T-helper 2 cell treated with Interferon-gamma antibody and Interleukin-4, amounts not matched to agents 5 μg/mL and 100 μg/mL, for 36 hours (primary cell): Measurements from ENCODE around the gene OR2T35.
"Not testable (repeated sequence)": the region's sequence is repeated elsewhere in the genome, so short reads cannot be mapped to it uniquely, and the experiment has no call there.

Experiments
- DNase-seq: peaks from one replicate; pipeline ENCODE4 v3.0.0; 2021; ENCODE audit warnings: low spot score
- H3K27ac Mint-ChIP-seq: one replicate; pipeline ENCODE4 v1.8.0; 2021; ENCODE audit warnings: mild to moderate bottlenecking, mixed read lengths
- H3K27me3 Mint-ChIP-seq: one replicate; pipeline ENCODE4 v1.8.0; 2021; ENCODE audit warnings: low read depth, mixed read lengths
- H3K36me3 Mint-ChIP-seq: one replicate; pipeline ENCODE4 v1.8.0; 2021; ENCODE audit warnings: low read depth, mixed read lengths
- H3K4me1 Mint-ChIP-seq: one replicate; pipeline ENCODE4 v1.8.0; 2021; ENCODE audit warnings: low read depth, mixed read lengths
- H3K4me3 Mint-ChIP-seq: one replicate; pipeline ENCODE4 v1.8.0; 2022; ENCODE audit warnings: mild to moderate bottlenecking, moderate library complexity, mixed read lengths
- H3K9me3 Mint-ChIP-seq: one replicate; pipeline ENCODE4 v1.8.0; 2021; ENCODE audit warnings: mixed read lengths

Gene OR2T35

GRCh38 chr1:248645178-248645577 lies at the start of gene OR2T35:
Gene OR2T35 (minus strand): TSS chr1:248645278. CDS start chr1:248639258, 6,020 bp downstream.
- not testable (repeated sequence) for H3K9me3 Mint-ChIP-seq, H3K36me3 Mint-ChIP-seq, H3K4me1 Mint-ChIP-seq, H3K4me3 Mint-ChIP-seq, DNase-seq, H3K27me3 Mint-ChIP-seq, H3K27ac Mint-ChIP-seq

- H3K9me3 Mint-ChIP-seq = peaks cover 5% of the 10 kb centered on the region
- no peak overlapping the region for H3K4me3 Mint-ChIP-seq
- H3K27ac Mint-ChIP-seq = no peak overlapping the region
- H3K27me3 Mint-ChIP-seq = no peaks in the 10 kb centered on the region
- peaks cover 1% of the 10 kb centered on the region for H3K4me1 Mint-ChIP-seq
- H3K36me3 Mint-ChIP-seq = no peaks in the 10 kb centered on the region
- no peak for DNase-seq
These were observed 46.6 kb upstream of the OR2T35 start for GRCh38 chr1:248691567-248692155.

- Mint-ChIP-seq H3K36me3 (no peaks in the 10 kb centered on the region), H3K9me3 (peaks cover 5% of the 10 kb centered on the region), H3K4me1 (peaks cover 1% of the 10 kb centered on the region), H3K4me3 (no peak overlapping the region), H3K27ac (no peak overlapping the region), H3K27me3 (no peaks in the 10 kb centered on the region)
- no peak for DNase-seq
These were observed 43.6 kb upstream of the OR2T35 start for GRCh38 chr1:248688527-248689298.

- no peak for DNase-seq
- no peak overlapping the region for H3K27ac Mint-ChIP-seq
These were observed 41.7 kb upstream of the OR2T35 start for GRCh38 chr1:248686815-248687214.

GRCh38 chr1:248681651-248682050 lies 36.6 kb upstream of the OR2T35 start:
- peaks cover 2% of the 10 kb centered on the region for H3K27me3 Mint-ChIP-seq
- no peak overlapping the region for H3K27ac Mint-ChIP-seq
- H3K36me3 Mint-ChIP-seq = no peaks in the 10 kb centered on the region
- no peaks in the 10 kb centered on the region for H3K9me3 Mint-ChIP-seq
- no peaks in the 10 kb centered on the region for H3K4me1 Mint-ChIP-seq
- H3K4me3 Mint-ChIP-seq = no peak overlapping the region
- DNase-seq = no peak

More at GRCh38 chr1:248686815-248687214, 41.7 kb upstream of the OR2T35 start:
- Mint-ChIP-seq H3K9me3 (no peaks in the 10 kb centered on the region), H3K27me3 (no peaks in the 10 kb centered on the region), H3K4me1 (peaks cover 1% of the 10 kb centered on the region), H3K4me3 (no peak overlapping the region), H3K36me3 (no peaks in the 10 kb centered on the region)

GRCh38 chr1:248670003-248670402 lies 24.9 kb upstream of the OR2T35 start:
- Mint-ChIP-seq H3K27me3 (no peaks in the 10 kb centered on the region), H3K9me3 (peaks cover 12% of the 10 kb centered on the region), H3K36me3 (no peaks in the 10 kb centered on the region), H3K4me1 (no peaks in the 10 kb centered on the region), H3K4me3 (no peak overlapping the region), H3K27ac (no peak overlapping the region)
- no peak for DNase-seq

- not testable (repeated sequence) for H3K27me3 Mint-ChIP-seq, H3K9me3 Mint-ChIP-seq, H3K4me1 Mint-ChIP-seq, H3K36me3 Mint-ChIP-seq, H3K27ac Mint-ChIP-seq, DNase-seq, H3K4me3 Mint-ChIP-seq
These were observed 18.6 kb upstream of the OR2T35 start for GRCh38 chr1:248663453-248664328.

- H3K9me3 Mint-ChIP-seq, H3K4me3 Mint-ChIP-seq, H3K27ac Mint-ChIP-seq: not testable (repeated sequence)
These were observed 11.7 kb upstream of the OR2T35 start for GRCh38 chr1:248656797-248657196.

GRCh38 chr1:248655354-248655753 lies 10.3 kb upstream of the OR2T35 start, which contains the start of gene OR2T27:
Gene OR2T27 (minus strand): TSS chr1:248655528. CDS start chr1:248650884, 4,644 bp downstream.
- H3K4me1 Mint-ChIP-seq, H3K27me3 Mint-ChIP-seq, H3K36me3 Mint-ChIP-seq, DNase-seq, H3K9me3 Mint-ChIP-seq, H3K27ac Mint-ChIP-seq, H3K4me3 Mint-ChIP-seq: not testable (repeated sequence)

More at GRCh38 chr1:248656797-248657196, 11.7 kb upstream of the OR2T35 start:
- not testable (repeated sequence) for DNase-seq, H3K27me3 Mint-ChIP-seq, H3K36me3 Mint-ChIP-seq, H3K4me1 Mint-ChIP-seq

- not testable (repeated sequence) for H3K27me3 Mint-ChIP-seq, H3K4me1 Mint-ChIP-seq, H3K27ac Mint-ChIP-seq, H3K9me3 Mint-ChIP-seq, H3K4me3 Mint-ChIP-seq, H3K36me3 Mint-ChIP-seq, DNase-seq
These were observed 3.9 kb upstream of the OR2T35 start for GRCh38 chr1:248648770-248649536.

GRCh38 chr1:248642971-248643651 lies 2.0 kb downstream of the OR2T35 start:
- H3K4me1 Mint-ChIP-seq, H3K27me3 Mint-ChIP-seq, H3K9me3 Mint-ChIP-seq, H3K27ac Mint-ChIP-seq, DNase-seq, H3K4me3 Mint-ChIP-seq, H3K36me3 Mint-ChIP-seq: not testable (repeated sequence)

GRCh38 chr1:248641583-248641982 lies 3.5 kb downstream of the OR2T35 start:
- not testable (repeated sequence) for H3K27ac Mint-ChIP-seq, DNase-seq, H3K27me3 Mint-ChIP-seq, H3K9me3 Mint-ChIP-seq, H3K4me1 Mint-ChIP-seq, H3K4me3 Mint-ChIP-seq, H3K36me3 Mint-ChIP-seq

GRCh38 chr1:248640906-248641305 lies 4.2 kb downstream of the OR2T35 start:
- H3K27ac Mint-ChIP-seq, DNase-seq, H3K9me3 Mint-ChIP-seq, H3K4me3 Mint-ChIP-seq, H3K27me3 Mint-ChIP-seq, H3K4me1 Mint-ChIP-seq, H3K36me3 Mint-ChIP-seq: not testable (repeated sequence)
